KMS-11 (cell line): Measurements from ENCODE around the gene MEGF11.

Experiments
- H2AFZ ChIP-seq: fragments of 200-600 bp; sonication (generic); 2 replicates; pipeline ENCODE4 v1.6.1; 2016; ENCODE audit warnings: antibody characterized with exemption, mixed run types, low read depth
- H3K27ac ChIP-seq: fragments of 200-600 bp; sonication (generic); 2 replicates; pipeline ENCODE4 v1.6.1; 2016; ENCODE audit warnings: mild to moderate bottlenecking, mixed run types
- H3K27me3 ChIP-seq: fragments of 200-600 bp; sonication (generic); 2 replicates; pipeline ENCODE4 v1.6.1; 2017; ENCODE audit warnings: mild to moderate bottlenecking, low read depth, mixed run types, moderate library complexity; ENCODE audit not compliant: insufficient read depth
- H3K36me3 ChIP-seq: fragments of 200-600 bp; sonication (generic); 2 replicates; pipeline ENCODE4 v1.6.1; 2017; ENCODE audit warnings: mild to moderate bottlenecking, mixed run types; ENCODE audit not compliant: insufficient read depth
- H3K4me1 ChIP-seq: fragments of 200-600 bp; sonication (generic); 2 replicates; pipeline ENCODE4 v1.6.1; 2016; ENCODE audit warnings: mild to moderate bottlenecking, low read depth, mixed run types; ENCODE audit not compliant: poor library complexity, severe bottlenecking
- H3K4me2 ChIP-seq: fragments of 200-600 bp; sonication (generic); 2 replicates; pipeline ENCODE4 v1.7.0; 2016; ENCODE audit warnings: mild to moderate bottlenecking, mixed run types
- H3K4me3 ChIP-seq: fragments of 200-600 bp; sonication (generic); IDR thresholded peaks from 2 replicates; pipeline ENCODE4 v1.6.1; 2017; ENCODE audit warnings: low read depth, low read length, mixed read lengths; ENCODE audit not compliant: insufficient read depth
- H3K79me2 ChIP-seq: fragments of 200-600 bp; sonication (generic); 2 replicates; pipeline ENCODE4 v1.6.1; 2016; ENCODE audit warnings: low read depth, mixed run types; ENCODE audit not compliant: insufficient read depth
- H3K9ac ChIP-seq: fragments of 200-600 bp; sonication (generic); 2 replicates; pipeline ENCODE4 v1.6.1; 2016; ENCODE audit warnings: mild to moderate bottlenecking, mixed run types
- H4K20me1 ChIP-seq: fragments of 200-600 bp; sonication (generic); 2 replicates; pipeline ENCODE4 v1.6.1; 2016; ENCODE audit warnings: mild to moderate bottlenecking, mixed run types; ENCODE audit not compliant: insufficient read depth
- CTCF ChIP-seq: fragments of 200-600 bp; sonication (generic); conservative IDR thresholded peaks from 2 replicates; pipeline ENCODE4 v1.6.1; 2017; ENCODE audit warnings: low read depth, mild to moderate bottlenecking, antibody characterized with exemption, low read length, moderate library complexity, mixed read lengths

Gene MEGF11

GRCh38 chr15:66238318-66238717 is 15.2 kb downstream of the MEGF11 start:
- no peaks in the 10 kb centered on the region for H3K79me2 ChIP-seq
- H3K4me1 ChIP-seq, result no peaks in the 10 kb centered on the region
- TF ChIP-seq CTCF, result no peak
- H3K27me3 ChIP-seq, result no peaks in the 10 kb centered on the region
- H3K4me2 ChIP-seq, result no peak overlapping the region
- H3K36me3 ChIP-seq, result no peaks in the 10 kb centered on the region
- no peaks in the 10 kb centered on the region for H4K20me1 ChIP-seq
- H3K4me3 ChIP-seq, result no peak overlapping the region
- no peak overlapping the region for H2AFZ ChIP-seq
- H3K27ac ChIP-seq, result no peak overlapping the region
- H3K9ac ChIP-seq, result no peak overlapping the region

- H3K4me3 ChIP-seq, result no peak overlapping the region
- TF ChIP-seq CTCF, result no peak
- no peaks in the 10 kb centered on the region for H3K27me3 ChIP-seq
- no peaks in the 10 kb centered on the region for H3K4me1 ChIP-seq
- no peak overlapping the region for H3K4me2 ChIP-seq
- no peak overlapping the region for H3K27ac ChIP-seq
- H3K79me2 ChIP-seq, result no peaks in the 10 kb centered on the region
- no peak overlapping the region for H3K9ac ChIP-seq
- no peak overlapping the region for H2AFZ ChIP-seq
- no peaks in the 10 kb centered on the region for H3K36me3 ChIP-seq
- H4K20me1 ChIP-seq, result no peaks in the 10 kb centered on the region
Observed at GRCh38 chr15:66237513-66238235, 15.9 kb downstream of the MEGF11 start.

GRCh38 chr15:66236806-66237375 is 16.7 kb downstream of the MEGF11 start:
- Histone ChIP-seq H3K27ac (no peak overlapping the region), H3K79me2 (no peaks in the 10 kb centered on the region)

GRCh38 chr15:66235866-66236265 is 17.7 kb downstream of the MEGF11 start:
- H3K9ac ChIP-seq, result no peak overlapping the region
- H3K4me1 ChIP-seq, result no peaks in the 10 kb centered on the region
- H3K27ac ChIP-seq, result no peak overlapping the region
- no peaks in the 10 kb centered on the region for H4K20me1 ChIP-seq
- no peak overlapping the region for H2AFZ ChIP-seq
- no peaks in the 10 kb centered on the region for H3K79me2 ChIP-seq
- no peak for TF ChIP-seq CTCF
- H3K4me2 ChIP-seq, result no peak overlapping the region
- H3K36me3 ChIP-seq, result no peaks in the 10 kb centered on the region
- H3K27me3 ChIP-seq, result no peaks in the 10 kb centered on the region
- no peak overlapping the region for H3K4me3 ChIP-seq

More at GRCh38 chr15:66236806-66237375, 16.7 kb downstream of the MEGF11 start:
- Histone ChIP-seq H4K20me1 (no peaks in the 10 kb centered on the region), H2AFZ (no peak overlapping the region), H3K36me3 (no peaks in the 10 kb centered on the region), H3K4me3 (no peak overlapping the region), H3K4me1 (no peaks in the 10 kb centered on the region), H3K27me3 (no peaks in the 10 kb centered on the region), H3K4me2 (no peak overlapping the region), H3K9ac (no peak overlapping the region)
- TF ChIP-seq CTCF, result no peak
